Measurements from ENCODE around the gene FTH1. TPM values are rescaled to one million over a fixed set of nuclear protein-coding genes. Genes with fewer than 3 reads are reported as not detected.

Gene FTH1
- polyA plus RNA-seq, 1 of the 3 experiments (the other 2 are of a cell fraction) = 1,229 TPM

DNA sequence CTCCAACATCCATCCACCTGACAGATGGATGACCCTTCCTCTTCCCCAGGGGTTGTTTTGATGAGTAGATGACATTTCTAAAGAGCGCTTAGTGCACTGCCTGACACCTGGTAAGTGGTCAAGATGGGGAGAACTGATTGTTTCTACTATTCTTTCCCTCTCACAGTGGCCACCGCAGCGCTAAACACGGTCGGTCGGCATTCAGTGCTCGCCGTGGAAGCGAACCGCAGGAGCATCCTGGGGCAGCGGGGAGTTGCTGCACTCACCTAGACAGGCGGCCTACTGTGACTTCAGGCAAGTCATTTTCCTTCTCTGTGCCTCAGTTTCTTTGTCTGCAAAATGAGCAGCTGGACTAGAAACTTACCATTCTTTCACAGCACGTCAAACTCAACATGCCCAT is 22.2 kb downstream of the FTH1 start (continued):
- TF ChIP-seq, protein P1, sequence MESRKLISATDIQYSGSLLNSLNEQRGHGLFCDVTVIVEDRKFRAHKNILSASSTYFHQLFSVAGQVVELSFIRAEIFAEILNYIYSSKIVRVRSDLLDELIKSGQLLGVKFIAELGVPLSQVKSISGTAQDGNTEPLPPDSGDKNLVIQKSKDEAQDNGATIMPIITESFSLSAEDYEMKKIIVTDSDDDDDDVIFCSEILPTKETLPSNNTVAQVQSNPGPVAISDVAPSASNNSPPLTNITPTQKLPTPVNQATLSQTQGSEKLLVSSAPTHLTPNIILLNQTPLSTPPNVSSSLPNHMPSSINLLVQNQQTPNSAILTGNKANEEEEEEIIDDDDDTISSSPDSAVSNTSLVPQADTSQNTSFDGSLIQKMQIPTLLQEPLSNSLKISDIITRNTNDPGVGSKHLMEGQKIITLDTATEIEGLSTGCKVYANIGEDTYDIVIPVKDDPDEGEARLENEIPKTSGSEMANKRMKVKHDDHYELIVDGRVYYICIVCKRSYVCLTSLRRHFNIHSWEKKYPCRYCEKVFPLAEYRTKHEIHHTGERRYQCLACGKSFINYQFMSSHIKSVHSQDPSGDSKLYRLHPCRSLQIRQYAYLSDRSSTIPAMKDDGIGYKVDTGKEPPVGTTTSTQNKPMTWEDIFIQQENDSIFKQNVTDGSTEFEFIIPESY (IDR thresholded peaks at IDR 0.05; ENCODE audit: borderline replicate concordance, low read depth) = no peak
- TF ChIP-seq GATA2 (CRISPR knock-in tag; IDR thresholded peaks at IDR 0.05) (no peak), YY1 (IDR thresholded peaks at IDR 0.05; ENCODE audit: low read depth) (no peak), SMC3 (IDR thresholded peaks at IDR 0.05; ENCODE audit: low read depth, low read length) (no peak), TAF1 (IDR thresholded peaks at IDR 0.05; ENCODE audit: borderline replicate concordance, low read depth, low read length) (no peak), SIN3A (IDR thresholded peaks at IDR 0.05; ENCODE audit: borderline replicate concordance, low read depth, low read length) (no peak), EZH2phosphoT487 (IDR thresholded peaks at IDR 0.05; ENCODE audit: borderline replicate concordance, low read depth) (no peak), TCF12 (IDR thresholded peaks at IDR 0.05) (no peak)
- TF ChIP-seq, protein P2, sequence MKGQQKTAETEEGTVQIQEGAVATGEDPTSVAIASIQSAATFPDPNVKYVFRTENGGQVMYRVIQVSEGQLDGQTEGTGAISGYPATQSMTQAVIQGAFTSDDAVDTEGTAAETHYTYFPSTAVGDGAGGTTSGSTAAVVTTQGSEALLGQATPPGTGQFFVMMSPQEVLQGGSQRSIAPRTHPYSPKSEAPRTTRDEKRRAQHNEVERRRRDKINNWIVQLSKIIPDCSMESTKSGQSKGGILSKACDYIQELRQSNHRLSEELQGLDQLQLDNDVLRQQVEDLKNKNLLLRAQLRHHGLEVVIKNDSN (IDR thresholded peaks at IDR 0.05; ENCODE audit: borderline replicate concordance, low read depth) = no peak

DNA sequence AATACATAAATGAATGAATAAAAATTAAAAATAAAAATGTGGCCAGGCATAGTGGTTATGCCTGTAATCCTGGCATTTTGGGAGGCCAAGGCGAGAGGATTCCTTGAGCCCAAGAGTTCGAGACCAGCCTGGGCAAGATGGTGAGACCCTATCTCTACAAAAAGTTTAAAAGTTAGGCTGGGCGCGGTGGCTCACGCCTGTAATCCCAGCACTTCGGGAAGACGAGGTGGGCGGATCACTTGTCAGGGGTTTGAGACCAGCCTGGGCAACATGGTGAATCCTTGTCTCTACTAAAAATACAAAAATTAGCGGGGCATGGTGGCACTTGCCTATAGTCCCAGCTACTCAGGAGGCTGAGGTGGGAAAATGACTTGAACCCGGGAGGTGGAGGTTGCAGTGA is 27.0 kb downstream of the FTH1 start:
- WGBS (ENCODE audit: low lambda C conversion rate) = 69% methylated on average over 10 of the region's 10 CpGs
- POLR2A ChIA-PET = no interaction called here
- H3K27me3 ChIP-seq (ENCODE audit: insufficient read depth) = no peaks in the 10 kb centered on the region

More for the DNA sequence above, 27.0 kb downstream of the FTH1 start:
- Histone ChIP-seq H3K9me3 (peaks cover 10% of the 10 kb centered on the region; the same call in 1 of the 2 replicates), H3K4me1 (ENCODE audit: control insufficient read depth in 1 of 2, insufficient read depth in 2 of 2, low read depth in 1 of 2, low read length in 1 of 2) (no peaks in the 10 kb centered on the region), H4K20me1 (ENCODE audit: insufficient read depth) (no peaks in the 10 kb centered on the region), H3K9ac (no peak overlapping the region), H3K9me2 (no peaks in the 10 kb centered on the region), H3K4me2 (no peak overlapping the region), H3F3A (replicated peaks; ENCODE audit: insufficient read depth) (no peaks in the 10 kb centered on the region), H3K27ac (ENCODE audit: low read depth in 2 of 2, low read length in 1 of 2) (no peak overlapping the region), H2AFZ (ENCODE audit: low read depth) (no peak overlapping the region), H3K79me2 (ENCODE audit: insufficient read depth) (no peaks in the 10 kb centered on the region), H3K4me3 (ENCODE audit: low read depth in 2 of 2, low read length in 1 of 2) (no peak overlapping the region), H3K36me3 (replicated peaks in 1 of 2; ENCODE audit: control insufficient read depth in 1 of 2, insufficient read depth in 2 of 2, low read length in 1 of 2) (no peaks in the 10 kb centered on the region)
- CTCF ChIA-PET = interaction anchor here (0.7 to 5.5 kb wide), 3 partner anchors 42 to 268 kb away, joined by 3 to 54 read pairs (median 6); no protein-coding TSS in a partner anchor
- no peak for DNase-seq
- TF ChIP-seq, protein P3, sequence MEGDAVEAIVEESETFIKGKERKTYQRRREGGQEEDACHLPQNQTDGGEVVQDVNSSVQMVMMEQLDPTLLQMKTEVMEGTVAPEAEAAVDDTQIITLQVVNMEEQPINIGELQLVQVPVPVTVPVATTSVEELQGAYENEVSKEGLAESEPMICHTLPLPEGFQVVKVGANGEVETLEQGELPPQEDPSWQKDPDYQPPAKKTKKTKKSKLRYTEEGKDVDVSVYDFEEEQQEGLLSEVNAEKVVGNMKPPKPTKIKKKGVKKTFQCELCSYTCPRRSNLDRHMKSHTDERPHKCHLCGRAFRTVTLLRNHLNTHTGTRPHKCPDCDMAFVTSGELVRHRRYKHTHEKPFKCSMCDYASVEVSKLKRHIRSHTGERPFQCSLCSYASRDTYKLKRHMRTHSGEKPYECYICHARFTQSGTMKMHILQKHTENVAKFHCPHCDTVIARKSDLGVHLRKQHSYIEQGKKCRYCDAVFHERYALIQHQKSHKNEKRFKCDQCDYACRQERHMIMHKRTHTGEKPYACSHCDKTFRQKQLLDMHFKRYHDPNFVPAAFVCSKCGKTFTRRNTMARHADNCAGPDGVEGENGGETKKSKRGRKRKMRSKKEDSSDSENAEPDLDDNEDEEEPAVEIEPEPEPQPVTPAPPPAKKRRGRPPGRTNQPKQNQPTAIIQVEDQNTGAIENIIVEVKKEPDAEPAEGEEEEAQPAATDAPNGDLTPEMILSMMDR (IDR thresholded peaks at IDR 0.05) = no peak
- TF ChIP-seq EZH2phosphoT487 (IDR thresholded peaks at IDR 0.05; ENCODE audit: borderline replicate concordance, low read depth) (no peak), SIN3A (IDR thresholded peaks at IDR 0.05; ENCODE audit: borderline replicate concordance, low read depth, low read length) (no peak), MXI1 (IDR thresholded peaks at IDR 0.05; ENCODE audit: low read depth, low read length) (no peak), FOXM1 (IDR thresholded peaks at IDR 0.05; ENCODE audit: low read depth) (no peak), GABPA (IDR thresholded peaks at IDR 0.05; ENCODE audit: low read depth) (no peak), CHD2 (IDR thresholded peaks at IDR 0.05; ENCODE audit: low read length, partially characterized antibody) (no peak), JUND (IDR thresholded peaks at IDR 0.05) (no peak), ELF1 (IDR thresholded peaks at IDR 0.05) (no peak), RFX5 (IDR thresholded peaks at IDR 0.05; ENCODE audit: low read length) (no peak), RAD21 (IDR thresholded peaks at IDR 0.05; ENCODE audit: low read length) (no peak), TEAD4 (IDR thresholded peaks at IDR 0.05; ENCODE audit: borderline replicate concordance, insufficient read depth) (no peak), MEF2A (IDR thresholded peaks at IDR 0.05; ENCODE audit: borderline replicate concordance, low read depth) (no peak)
- TF ChIP-seq, protein P1 (IDR thresholded peaks at IDR 0.05; ENCODE audit: borderline replicate concordance, low read depth) = no peak
- TF ChIP-seq, protein P4, sequence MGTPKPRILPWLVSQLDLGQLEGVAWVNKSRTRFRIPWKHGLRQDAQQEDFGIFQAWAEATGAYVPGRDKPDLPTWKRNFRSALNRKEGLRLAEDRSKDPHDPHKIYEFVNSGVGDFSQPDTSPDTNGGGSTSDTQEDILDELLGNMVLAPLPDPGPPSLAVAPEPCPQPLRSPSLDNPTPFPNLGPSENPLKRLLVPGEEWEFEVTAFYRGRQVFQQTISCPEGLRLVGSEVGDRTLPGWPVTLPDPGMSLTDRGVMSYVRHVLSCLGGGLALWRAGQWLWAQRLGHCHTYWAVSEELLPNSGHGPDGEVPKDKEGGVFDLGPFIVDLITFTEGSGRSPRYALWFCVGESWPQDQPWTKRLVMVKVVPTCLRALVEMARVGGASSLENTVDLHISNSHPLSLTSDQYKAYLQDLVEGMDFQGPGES (IDR thresholded peaks at IDR 0.05; ENCODE audit: low read depth, low read length) = no peak
- TF ChIP-seq, protein P5, sequence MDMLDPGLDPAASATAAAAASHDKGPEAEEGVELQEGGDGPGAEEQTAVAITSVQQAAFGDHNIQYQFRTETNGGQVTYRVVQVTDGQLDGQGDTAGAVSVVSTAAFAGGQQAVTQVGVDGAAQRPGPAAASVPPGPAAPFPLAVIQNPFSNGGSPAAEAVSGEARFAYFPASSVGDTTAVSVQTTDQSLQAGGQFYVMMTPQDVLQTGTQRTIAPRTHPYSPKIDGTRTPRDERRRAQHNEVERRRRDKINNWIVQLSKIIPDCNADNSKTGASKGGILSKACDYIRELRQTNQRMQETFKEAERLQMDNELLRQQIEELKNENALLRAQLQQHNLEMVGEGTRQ (IDR thresholded peaks at IDR 0.05; ENCODE audit: borderline replicate concordance, low read depth, low read length) = no peak
